SK-N-SH treated with all-trans-retinoic acid at 6 μM for 48 hours (cell line): ENCODE measurements around the gene VSIR.

Experiments used
- TF ChIP-seq, protein P1 (sequence below): fragments of 250-450 bp; sonication (Bioruptor Pico); IDR thresholded peaks from 2 replicates; pipeline ENCODE4 v1.5.0; 2020; ENCODE audit warnings: mild to moderate bottlenecking, moderate library complexity
- TF ChIP-seq, protein P2 (sequence below): fragments of 250-450 bp; sonication (Bioruptor Pico); IDR thresholded peaks from 2 replicates; pipeline ENCODE4 v1.8.0; 2020; ENCODE audit warnings: mild to moderate bottlenecking, moderate library complexity, borderline replicate concordance

DNA sequence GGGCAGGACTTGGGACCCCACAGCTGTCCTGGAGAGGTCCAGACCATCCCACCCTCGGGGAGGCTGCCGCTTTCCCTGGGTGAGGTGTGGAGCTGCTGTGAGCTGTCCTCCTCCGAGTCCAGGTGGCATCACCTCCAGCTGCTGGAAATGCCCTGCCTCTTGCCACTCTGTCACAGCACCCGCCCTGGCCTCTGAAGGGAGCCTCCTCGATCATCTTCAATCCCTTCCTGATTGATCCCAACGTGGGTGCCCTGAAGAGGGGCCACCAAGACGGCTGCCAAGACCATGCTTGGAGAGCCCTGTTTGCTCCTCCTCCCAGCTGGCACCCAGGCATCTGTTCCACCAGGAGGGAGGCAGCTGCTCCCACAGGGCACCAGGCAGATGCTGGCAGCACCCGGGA, 58.3 kb downstream of the VSIR start:
- TF ChIP-seq, protein P1, sequence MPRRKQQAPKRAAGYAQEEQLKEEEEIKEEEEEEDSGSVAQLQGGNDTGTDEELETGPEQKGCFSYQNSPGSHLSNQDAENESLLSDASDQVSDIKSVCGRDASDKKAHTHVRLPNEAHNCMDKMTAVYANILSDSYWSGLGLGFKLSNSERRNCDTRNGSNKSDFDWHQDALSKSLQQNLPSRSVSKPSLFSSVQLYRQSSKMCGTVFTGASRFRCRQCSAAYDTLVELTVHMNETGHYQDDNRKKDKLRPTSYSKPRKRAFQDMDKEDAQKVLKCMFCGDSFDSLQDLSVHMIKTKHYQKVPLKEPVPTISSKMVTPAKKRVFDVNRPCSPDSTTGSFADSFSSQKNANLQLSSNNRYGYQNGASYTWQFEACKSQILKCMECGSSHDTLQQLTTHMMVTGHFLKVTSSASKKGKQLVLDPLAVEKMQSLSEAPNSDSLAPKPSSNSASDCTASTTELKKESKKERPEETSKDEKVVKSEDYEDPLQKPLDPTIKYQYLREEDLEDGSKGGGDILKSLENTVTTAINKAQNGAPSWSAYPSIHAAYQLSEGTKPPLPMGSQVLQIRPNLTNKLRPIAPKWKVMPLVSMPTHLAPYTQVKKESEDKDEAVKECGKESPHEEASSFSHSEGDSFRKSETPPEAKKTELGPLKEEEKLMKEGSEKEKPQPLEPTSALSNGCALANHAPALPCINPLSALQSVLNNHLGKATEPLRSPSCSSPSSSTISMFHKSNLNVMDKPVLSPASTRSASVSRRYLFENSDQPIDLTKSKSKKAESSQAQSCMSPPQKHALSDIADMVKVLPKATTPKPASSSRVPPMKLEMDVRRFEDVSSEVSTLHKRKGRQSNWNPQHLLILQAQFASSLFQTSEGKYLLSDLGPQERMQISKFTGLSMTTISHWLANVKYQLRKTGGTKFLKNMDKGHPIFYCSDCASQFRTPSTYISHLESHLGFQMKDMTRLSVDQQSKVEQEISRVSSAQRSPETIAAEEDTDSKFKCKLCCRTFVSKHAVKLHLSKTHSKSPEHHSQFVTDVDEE, result no peak
- TF ChIP-seq, protein P2, sequence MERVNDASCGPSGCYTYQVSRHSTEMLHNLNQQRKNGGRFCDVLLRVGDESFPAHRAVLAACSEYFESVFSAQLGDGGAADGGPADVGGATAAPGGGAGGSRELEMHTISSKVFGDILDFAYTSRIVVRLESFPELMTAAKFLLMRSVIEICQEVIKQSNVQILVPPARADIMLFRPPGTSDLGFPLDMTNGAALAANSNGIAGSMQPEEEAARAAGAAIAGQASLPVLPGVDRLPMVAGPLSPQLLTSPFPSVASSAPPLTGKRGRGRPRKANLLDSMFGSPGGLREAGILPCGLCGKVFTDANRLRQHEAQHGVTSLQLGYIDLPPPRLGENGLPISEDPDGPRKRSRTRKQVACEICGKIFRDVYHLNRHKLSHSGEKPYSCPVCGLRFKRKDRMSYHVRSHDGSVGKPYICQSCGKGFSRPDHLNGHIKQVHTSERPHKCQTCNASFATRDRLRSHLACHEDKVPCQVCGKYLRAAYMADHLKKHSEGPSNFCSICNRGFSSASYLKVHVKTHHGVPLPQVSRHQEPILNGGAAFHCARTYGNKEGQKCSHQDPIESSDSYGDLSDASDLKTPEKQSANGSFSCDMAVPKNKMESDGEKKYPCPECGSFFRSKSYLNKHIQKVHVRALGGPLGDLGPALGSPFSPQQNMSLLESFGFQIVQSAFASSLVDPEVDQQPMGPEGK (CRISPR knock-in tag), result no peak
